ENCODE measurements around the gene RPL14.
A peak's percentile ranks its signal among the peaks of the same experiment; 100 is the strongest.

Gene RPL14

GRCh38 chr3:40511031-40511718 lies 54.0 kb downstream of the RPL14 start:
- Mint-ChIP-seq H3K9me3 (peaks cover 13% of the 10 kb centered on the region), H3K36me3 (ENCODE audit: low read depth) (peaks cover 86% of the 10 kb centered on the region)

GRCh38 chr3:40516201-40516600 lies 59.1 kb downstream of the RPL14 start:
- H3K27me3 Mint-ChIP-seq (ENCODE audit: low read depth, poor library complexity), result peaks cover 2% of the 10 kb centered on the region
- H3K36me3 Mint-ChIP-seq (ENCODE audit: low read depth), result peaks cover 73% of the 10 kb centered on the region
- no peak for DNase-seq
- H3K9me3 Mint-ChIP-seq, result no peaks in the 10 kb centered on the region
- H3K27ac Mint-ChIP-seq, result peak overlapping the region; percentile 14
- TF ChIP-seq CTCF (IDR thresholded peaks at IDR 0.05), result no peak
- H3K4me1 Mint-ChIP-seq, result no peaks in the 10 kb centered on the region
- no peak overlapping the region for H3K4me3 Mint-ChIP-seq

More at GRCh38 chr3:40511031-40511718, 54.0 kb downstream of the RPL14 start:
- Mint-ChIP-seq H3K27ac (no peak overlapping the region), H3K4me1 (peaks cover 19% of the 10 kb centered on the region), H3K4me3 (no peak overlapping the region), H3K27me3 (ENCODE audit: low read depth, poor library complexity) (no peaks in the 10 kb centered on the region)
- no peak for DNase-seq
- TF ChIP-seq CTCF (IDR thresholded peaks at IDR 0.05), result no peak

- H3K36me3 Mint-ChIP-seq (ENCODE audit: low read depth), result peaks cover 59% of the 10 kb centered on the region
- no peak for TF ChIP-seq CTCF (IDR thresholded peaks at IDR 0.05)
- DNase-seq, result no peak
- H3K4me3 Mint-ChIP-seq, result no peak overlapping the region
- no peaks in the 10 kb centered on the region for H3K9me3 Mint-ChIP-seq
- no peak overlapping the region for H3K27ac Mint-ChIP-seq
- H3K27me3 Mint-ChIP-seq (ENCODE audit: low read depth, poor library complexity), result peaks cover 2% of the 10 kb centered on the region
- H3K4me1 Mint-ChIP-seq, result no peaks in the 10 kb centered on the region
Observed at GRCh38 chr3:40518067-40518466, 60.9 kb downstream of the RPL14 start.

Data from nephron progenitor cell (in vitro differentiated cells).